CD4-positive, alpha-beta T cell treated with Interleukin-6 at 100 ng/mL for 8 hours (primary cell): ENCODE data around the gene EXOC7.

ENCODE experiments used
- DNase-seq: peaks from one replicate; pipeline ENCODE4 v3.0.0-alpha.2; 2020; ENCODE audit warnings: mixed read lengths, low spot score

EXOC7 gene

DNA sequence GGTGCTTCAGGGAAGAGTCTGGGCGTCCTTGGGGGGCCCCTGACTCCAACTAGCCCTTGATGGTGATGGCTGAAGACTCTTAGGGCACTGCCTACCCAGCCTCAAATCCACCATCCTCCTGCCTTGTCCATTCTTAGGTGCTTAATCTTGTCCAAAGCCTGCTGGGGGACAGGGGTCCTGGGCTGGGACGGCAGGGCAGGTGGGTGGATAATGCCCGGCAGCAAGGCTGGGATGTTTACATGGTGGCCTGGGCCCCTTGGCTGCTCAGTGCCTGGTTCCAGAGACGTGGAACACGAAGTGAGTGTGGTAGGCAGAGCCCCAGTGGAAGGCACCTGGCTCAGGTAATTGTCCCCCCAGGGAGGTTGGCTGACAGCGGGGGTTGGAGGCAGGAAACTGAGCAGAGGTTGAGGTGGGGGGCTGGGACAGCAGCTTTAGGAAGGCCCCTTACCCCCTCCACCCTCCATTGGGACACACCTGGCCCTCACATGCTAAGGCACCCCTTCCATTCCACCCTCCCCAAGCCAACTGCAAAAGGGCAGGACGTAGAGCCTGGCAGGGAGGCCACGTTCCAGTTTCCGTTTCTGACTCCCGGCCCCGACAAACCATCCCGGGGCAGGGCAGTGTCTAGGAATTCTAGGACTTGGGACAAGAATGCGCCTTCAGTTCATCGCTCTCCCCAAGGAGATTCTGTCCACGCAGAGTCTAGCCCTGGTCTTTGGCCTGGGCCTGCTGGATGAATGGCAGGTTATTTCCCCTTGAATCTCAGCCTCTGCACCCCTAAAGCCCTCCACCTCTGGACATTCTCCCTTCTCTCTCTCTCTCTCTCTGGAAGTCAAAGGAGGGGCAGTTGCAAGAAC, 35.5 kb upstream of the EXOC7 start:
- DNase-seq, result no peak

DNA sequence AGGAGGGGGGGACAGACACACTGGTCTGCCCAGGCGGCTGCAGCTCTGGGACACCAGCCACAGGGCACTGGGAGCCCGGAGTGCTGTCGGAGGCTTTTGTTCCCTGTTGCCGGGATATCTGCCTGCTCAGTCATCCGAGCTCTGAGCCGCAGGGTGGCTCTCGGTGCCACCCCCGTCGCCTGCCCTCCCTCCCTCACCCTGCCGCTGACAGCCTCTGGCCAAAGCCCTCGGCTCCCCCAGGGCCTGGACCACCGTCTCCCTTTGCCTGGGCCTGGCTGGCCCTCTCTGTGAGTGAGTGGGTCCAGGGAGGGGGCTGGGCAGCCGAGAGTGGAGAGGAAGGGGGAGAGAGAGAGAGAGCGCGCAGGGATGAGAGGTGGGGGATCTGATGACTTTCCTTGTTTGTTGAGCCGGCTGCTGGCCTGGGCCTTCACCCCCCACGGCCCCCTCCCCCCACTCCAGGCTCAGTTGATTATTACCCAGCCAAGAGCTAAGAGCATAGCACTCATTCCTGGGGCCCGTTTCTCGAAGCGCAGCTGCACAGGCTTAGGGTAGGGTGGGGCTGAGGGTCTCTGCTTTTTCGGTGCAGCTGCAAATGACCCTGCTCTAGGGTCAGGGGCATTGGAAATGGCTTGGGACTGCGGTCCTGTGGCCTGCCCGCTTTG, 34.8 kb upstream of the EXOC7 start:
- DNase-seq, result no peak

DNA sequence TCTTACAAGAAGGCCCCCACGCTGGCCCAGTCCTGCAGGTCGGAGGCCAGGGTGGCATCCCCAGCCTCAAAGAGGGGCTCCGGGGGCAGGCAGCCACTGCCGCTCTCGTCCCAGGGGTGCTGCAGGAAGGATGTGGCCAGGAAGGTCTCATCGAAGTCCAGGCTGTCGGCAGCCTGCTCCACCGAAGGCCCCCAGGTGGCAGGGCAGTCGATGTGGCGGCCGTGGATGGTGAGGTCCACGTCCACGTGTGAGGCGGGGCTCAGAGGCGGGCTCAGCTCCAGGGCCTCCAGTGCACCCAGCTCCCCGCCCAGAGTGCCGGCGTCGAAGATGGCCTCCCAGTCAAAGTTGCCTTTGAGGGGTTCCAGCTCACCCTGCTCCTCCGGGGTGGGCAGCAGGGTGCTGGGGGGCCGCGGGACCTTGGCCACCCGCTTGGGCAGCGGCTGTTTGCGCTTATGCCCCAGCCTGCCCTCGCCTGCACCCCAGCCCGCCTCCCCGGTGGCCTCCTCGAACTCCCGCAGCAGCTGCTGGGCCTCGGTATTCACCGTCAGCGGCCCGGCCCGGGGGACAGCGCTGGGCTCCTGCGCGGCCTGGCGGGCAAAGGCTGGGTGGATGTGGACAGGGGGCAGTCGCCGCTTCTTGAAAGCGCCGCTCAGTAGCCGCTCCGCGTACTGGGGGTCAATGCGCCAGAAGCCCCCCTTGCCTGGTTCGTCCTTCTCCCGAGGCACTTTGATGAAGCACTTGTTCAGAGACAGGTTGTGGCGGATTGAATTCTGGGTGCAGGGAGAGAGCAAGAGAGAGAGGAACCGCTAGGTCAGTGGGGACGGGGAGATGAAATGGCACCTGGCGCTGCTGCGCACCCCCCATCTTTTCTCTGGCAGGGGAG, 34.0 kb upstream of the EXOC7 start:
- DNase-seq, result no peak

DNA sequence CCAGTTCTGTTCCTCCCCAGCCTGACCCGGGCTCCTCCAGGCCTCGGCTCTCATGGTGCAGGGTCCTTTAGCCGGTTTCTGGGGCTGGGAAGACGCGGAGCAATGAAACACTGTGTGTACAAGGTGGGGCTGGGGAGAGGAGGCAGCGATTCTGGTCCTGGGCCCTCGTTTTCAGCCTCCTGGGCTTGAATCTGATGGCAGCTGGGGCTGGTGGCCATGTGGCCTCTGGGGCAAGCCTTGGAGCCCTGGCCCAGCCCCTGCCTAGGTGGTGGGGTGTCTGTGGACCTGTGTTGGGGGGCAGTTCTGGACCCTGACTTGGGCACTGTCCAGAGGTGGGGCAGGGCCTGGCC, 33.4 kb upstream of the EXOC7 start:
- no peak for DNase-seq

DNA sequence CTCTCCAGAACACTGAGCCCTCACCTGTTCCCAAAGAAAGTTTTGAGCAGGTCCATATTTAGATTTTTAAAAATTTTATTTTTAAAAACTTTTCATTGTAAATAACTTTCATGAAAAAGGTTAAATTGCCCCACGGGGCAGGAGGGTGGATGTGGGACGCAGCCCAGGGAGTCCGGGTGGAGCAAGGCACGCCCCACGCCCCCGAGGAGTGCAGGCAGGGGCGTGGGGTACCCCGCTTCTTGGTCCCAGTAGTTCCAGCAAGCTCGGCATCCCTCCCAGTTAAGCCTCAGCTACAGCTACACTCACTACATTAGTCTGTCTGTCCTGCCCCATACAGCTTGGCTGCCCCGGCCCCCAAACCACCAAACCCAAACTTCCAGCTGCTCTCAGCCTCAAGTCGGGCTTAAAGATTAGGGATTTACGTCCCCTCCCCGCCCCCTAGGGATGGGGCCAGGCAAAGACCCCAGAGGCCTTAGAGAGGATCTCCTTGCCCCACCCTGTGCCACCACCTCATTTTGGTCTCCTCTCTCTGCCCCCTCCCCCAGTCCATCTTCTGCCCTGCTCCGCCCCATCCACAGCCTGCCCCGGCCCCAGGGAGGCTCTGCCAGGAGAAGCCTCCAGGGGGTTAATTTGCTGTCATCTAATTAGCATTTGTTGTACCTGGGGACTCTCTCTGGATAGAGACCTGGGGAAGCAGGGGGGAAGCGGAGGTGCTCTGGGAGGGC, 32.9 kb upstream of the EXOC7 start:
- DNase-seq, result no peak

DNA sequence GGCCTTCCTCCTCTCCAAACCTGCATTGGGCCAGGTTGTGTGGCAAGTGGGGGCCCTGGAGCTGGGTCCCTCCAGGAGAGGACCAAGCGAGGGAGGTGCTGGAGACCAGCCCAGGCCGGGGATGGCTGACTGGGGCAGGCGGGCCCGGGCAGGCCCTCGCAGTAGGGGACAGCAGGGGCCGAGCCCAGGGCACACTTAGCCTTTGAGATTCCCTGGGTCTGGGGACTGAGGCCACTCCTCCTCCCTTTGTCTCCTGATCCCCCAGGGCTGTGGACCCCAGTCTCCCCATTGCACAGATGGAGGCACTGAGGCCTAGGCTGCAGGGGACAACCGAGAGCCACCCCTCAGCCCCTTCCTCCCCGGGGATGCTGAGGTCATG, 32.2 kb upstream of the EXOC7 start:
- DNase-seq, result no peak

DNA sequence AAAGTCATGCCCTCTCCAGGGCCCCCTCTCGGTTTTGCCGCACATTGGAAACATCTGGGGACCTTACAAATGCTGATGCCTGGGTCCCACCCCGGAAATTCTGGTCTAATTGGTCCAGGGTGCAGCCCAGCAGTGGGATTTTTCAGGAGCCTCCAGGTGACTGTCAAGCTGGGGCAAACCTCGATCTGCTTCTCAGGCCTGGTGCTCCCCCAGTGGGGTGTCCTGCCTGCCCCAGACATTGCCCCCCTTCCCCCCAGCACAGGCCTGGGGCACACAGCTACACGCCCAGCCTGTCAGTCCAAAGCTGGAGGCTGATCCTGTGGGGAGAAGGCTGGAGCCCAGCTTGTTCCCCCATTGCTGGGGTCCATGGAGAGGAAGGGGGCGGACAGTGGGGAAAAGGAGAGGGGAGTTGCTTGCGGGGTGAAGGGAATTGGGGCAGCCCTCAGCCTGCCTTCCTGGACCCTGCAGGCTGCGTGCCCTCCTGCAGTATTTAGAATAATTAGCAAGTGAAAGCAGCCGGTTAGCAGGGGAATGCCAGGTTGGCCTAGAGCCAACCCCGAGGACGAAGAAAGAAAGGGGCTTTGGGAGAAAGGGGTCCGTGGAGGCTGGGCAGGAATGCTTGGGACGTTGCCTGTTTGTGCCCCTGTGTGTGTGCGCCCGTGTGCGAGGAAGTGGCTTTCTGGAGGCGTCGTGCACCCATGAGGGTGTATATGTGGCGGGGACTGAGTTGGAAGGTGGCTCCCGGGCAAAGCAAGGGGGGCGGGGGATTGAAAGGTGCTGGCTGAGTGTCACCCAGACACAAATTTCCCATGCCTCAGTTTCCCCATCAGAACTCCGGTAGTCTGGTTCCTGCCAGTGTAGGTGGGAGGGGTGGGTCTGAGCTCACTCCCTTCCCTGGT, 31.6 kb upstream of the EXOC7 start:
- no peak for DNase-seq

DNA sequence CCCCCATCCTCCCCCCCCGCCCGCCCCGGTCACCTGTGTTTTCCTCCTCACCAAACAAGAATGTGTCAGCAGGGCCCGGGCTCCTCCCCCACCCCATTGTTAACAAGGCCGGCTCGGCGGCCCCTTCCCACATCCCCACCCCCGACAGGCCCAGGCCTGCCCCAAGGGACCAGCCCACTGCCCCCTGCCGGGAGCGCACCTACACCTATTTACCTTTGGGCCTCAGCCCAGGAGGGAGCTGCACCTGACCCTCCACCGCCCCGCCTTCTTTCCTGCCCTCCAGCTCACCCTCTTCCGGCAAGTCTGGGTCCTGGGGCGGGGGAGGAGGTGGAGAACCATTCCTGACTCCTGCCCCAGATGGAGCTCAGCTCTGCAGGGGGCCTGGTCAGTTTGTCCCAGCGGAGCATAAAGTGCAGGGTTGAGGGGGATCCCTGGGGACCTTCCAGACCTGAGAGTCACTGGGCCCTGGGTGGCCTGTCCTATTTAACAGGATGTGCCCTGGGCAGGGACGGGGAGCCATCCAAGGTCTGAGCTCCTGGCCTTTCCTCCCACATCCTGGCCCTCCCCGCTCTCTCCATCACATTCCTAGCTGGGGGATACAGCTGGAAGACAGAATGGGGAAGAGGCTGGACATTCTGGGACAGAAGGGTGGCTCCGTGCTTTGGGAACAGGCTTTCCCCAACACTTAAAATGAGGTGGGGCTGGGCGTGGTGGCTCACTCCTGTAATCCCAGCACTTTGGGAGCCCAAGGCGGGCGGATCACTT, 29.2 kb upstream of the EXOC7 start:
- no peak for DNase-seq

DNA sequence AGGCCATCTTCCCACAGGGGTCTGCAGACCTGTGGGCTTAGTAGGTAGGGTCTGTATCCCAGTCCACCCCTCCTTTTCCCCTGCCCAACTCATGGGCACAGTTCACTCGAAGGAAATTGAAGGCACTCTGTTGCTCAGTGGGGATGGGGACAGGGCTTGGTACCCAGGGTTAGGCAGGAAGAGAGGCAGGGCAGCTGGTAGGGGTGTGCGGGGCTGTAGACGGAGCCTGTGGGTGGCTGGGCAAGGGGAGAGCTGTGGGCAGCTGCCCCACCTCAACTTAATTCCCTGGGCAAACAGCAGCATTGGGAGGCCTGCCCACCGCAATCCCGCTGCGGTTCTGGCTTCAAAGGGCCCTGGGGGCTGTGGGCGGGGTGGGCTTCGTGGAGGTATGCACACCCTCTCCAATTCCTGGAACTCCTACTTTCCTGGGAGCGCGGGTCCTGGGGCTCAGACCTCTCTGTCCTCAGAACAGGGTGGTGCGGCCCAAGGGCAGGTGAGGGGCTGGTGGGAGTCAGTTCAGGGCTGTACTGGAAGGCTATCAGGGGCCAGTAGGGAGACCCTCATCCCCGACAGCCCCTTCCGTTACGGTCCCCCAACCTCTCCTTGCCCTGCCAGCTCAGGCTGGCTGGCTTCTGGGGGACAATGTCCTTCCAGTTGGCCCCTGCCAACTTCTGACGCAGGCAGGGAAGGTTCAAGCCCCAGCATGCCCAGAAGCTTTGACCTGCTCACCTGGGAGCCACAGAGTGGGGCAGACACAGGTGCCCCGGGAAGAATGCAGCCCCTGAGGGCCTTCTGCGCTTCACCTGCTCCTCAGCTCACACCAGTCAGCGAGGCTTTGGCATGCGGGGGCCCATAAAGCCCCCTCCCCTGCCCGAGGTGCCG, 28.3 kb upstream of the EXOC7 start:
- DNase-seq, result no peak

DNA sequence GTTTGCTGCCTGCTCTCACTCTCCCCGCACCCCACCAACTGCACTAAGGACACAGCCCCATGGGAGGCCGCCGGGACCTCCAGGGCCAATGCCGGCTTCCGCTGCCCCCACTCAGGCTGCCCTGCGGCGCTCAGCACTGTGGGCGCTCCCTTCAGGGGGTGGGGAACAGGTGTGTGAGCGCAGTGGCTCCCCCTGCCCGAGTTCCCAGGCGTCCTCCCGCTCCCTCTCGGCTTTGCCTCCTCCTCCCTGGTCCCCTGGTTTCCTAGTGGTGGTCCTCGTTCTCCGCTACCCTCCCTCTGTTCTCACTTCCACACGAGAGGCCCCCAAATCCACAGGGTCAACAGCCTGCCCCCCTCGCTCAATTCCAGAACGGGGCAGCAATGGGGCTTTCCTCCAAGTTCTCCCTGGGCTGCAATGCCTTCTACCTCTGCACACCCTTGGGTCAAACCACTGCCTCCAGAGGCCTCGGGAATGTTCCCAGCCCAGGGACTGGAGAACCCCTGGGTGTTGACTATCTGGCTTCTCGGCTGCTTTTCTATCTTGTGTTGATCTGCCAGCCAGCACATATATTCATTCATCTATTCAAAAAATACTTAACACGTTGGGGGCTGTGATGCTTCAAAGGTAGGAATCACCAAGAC, 27.6 kb upstream of the EXOC7 start:
- DNase-seq, result no peak

DNA sequence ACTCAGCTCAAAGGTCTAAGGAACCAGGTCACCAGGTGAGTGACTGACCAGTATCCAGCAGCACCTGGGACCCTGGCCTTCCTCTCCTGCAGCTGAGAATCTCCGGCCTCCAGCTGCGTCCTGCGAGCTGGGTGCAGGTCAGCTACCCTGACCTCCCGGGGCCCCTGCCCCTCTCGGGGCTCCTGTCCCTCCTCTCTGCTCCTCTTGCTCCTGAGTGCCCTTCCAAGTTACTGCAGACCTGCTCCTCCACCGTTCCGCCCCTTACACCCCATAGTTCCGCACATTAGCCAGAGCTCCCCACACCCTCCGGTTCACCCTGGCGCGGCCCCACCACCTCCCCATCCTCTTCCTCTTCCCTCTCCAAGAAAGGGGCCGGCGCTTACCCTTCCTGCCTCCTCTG, 26.9 kb upstream of the EXOC7 start:
- DNase-seq, result no peak

DNA sequence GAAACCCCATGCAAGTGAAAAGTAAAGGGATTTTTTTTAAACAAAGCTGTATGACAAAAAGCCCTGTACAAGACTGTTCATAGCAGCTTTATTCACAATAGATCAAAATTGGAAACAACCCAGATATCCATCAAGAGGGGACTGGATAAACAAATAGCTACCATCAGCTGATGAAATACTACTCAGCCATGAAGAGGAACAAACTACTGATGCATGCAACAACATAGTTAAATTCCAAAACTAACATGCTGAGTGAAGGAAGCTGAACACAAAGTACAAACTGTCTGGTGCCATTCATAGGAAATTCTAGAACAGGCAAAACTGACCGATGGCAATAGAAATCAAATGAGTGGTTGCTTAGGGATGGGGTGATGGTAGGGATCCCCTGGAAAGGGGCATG, 22.3 kb upstream of the EXOC7 start:
- no peak for DNase-seq

DNA sequence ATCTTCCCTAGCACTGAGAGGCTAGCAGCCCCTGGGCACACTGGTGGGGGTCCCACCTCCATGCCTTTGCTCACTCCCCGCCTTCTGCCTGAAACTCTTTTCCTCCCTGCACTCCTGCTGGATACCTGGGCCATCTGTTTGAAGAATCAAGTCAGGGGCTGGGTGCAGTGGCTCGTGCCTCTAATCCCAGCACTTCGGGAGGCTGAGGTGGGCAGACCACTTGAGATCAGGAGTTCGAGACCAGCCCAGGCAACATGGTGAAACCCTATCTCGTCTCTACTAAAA, 21.7 kb upstream of the EXOC7 start:
- no peak for DNase-seq

DNA sequence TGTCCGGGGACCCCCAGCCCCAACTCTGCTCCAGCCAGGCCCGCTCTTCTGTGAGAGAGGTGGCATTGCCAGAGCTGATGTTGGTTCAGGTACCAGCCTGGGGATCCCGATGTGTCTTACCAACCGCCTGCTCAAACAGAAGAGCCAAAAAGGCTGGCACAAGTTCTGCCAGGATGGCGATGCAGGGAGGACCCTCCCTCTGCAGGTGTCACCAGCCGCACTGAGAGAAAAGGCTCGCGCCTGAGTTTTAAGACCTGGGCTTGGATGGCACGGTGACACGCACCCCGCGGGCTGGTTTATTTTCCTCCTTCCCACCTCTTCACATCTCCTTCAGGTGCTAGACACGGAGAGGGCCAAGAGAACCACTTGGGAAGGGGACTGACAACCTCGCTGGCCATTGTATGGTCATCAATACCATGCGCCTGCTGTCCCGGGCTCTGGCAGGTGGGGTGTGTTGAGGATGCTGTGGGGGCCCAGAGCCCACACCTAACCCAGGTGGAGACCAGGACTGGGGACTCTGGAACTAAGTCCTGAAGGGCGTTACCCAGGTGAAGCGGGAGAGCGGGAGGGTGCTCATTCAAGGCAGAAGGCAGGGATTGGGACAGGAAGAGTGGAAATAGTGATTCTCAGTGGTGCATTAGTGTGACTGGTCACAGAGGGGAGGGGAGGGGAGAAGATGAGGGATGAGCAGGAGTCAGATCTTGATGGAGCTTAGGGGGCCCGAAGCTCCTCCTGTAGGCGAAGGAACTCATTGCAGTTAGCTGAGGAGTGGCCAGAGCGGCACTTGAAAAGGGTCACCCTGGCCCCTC, 21.2 kb upstream of the EXOC7 start:
- no peak for DNase-seq

DNA sequence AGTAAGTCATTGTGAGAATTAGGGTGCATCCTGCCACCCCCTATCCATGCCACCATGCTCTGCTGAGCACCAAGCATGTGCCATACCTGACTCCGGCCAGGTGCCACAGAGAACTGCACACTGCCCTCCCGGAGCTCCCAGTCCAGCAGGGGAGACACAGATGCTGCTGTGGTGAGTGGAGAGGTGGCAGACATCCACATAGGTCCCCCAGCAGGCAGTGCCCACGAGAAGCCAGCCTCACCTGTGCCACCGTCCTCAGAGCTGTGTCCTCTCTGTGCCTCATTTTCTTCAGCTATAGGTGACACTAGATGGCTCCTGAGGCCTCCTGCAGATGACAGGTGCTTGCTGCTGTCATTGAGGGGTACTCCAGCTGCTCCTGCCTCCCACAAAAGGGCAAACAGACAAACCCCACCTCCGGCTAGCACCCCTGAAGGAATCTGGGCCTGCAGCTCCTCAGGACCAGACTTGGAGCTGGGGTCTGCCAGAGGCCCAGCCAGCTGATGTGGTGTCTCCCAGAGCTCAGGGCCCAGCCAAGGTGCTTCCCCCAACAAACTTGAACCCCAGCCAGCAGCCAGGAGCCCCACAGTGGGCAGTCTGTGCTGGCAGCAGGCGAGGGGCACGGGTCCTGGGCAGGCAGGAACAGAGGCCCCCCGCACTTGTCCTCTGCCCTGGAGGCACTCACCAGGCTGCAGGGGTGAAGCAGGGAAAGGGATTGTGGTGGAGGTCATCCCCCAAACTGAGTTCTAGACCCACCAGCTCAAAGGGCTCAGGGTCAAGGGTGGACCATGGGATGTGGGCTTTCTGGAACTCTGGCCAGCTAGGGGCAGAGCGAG, 20.4 kb upstream of the EXOC7 start:
- no peak for DNase-seq

DNA sequence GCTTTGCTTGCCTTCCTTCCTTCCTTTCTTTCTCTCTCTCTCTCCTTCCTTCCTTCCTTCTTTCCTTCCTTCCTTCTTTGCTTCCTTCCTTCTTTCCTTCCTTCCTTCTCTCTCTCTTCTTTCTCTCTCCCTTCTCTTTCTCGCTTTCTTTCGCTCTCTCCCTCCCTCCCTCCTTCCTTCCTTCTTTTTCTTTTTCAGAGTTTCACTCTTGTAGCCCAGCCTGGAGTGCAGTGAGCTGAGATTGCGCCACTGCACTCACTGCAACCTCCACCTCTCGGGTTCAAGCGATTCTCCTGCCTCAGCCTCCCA, 19.6 kb upstream of the EXOC7 start:
- DNase-seq, result no peak

DNA sequence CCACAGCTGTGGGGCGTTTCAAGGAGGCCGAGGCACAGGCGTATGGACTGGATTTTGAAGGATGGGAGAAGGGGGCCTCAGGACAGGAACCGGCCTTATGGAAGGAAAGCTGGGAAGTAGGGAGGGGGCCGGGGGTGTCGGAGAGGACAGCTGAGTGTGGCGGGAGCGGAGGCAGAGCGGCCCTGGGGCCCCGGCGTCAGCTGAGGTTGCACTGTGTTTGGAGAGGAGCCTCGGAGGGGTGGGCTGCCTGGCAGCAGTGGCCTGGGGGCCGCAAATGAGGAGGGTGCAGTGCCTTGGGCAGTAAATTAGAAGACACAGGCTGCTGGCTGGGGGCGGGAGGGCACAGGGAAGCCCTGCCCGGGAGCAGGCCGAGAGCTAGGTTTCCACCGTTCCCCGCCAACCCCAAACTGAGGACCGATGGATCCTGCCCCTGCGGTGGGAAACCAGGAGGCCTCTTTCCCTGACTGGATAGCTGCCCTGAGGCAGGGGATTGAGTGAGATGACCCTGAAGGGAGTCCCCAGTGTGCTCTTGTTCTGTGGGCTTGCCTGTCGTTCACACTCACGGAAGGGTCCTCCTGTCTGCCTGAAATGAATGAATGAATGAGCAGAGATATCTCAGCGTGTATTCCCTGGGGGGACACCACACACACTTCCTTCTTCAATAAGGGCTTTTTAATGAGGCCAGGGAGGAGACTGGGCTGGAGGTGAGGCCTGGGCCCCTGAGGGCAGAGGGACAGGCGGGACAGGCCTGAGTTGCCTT, 19.0 kb upstream of the EXOC7 start:
- no peak for DNase-seq
